K562 (cell line): ENCODE data around the gene BCAR3.

Source experiments
- RB1 ChIP-seq: fragments of 450-650 bp; IDR thresholded peaks from 2 replicates; pipeline ENCODE4 v1.6.1; 2017; ENCODE audit warnings: low read depth, mild to moderate bottlenecking
- TBP ChIP-seq: optimal IDR thresholded peaks from 2 replicates; pipeline ENCODE3; 2011; ENCODE audit warnings: low read depth, low read length, improper control_type of control experiment
- TCF7 ChIP-seq: sonication (generic); IDR thresholded peaks from 2 replicates; pipeline ENCODE4 v1.6.1; 2016; ENCODE audit warnings: antibody characterized with exemption, borderline replicate concordance
- TF ChIP-seq, protein P1 (sequence below), 3 experiments: IDR thresholded peaks in 2 of 3; conservative IDR thresholded peaks in 1 of 3; 2 replicates each; pipeline ENCODE4 v1.5.1; 2011 to 2012; ENCODE audit warnings: low read length in 3 of 3, mild to moderate bottlenecking in 3 of 3, control low read depth in 2 of 3, improper control_type of control experiment in 1 of 3, inconsistent platforms in 1 of 3, low read depth in 1 of 3, mixed read lengths in 1 of 3, moderate library complexity in 1 of 3; ENCODE audit not compliant: insufficient read depth in 2 of 3
- TF ChIP-seq, protein P2 (sequence below): sonication (generic); formaldehyde crosslinking; IDR thresholded peaks from 2 replicates; pipeline ENCODE4 v1.9.0; 2022; ENCODE audit warnings: mild to moderate bottlenecking, missing genetic modification reagents

DNA sequence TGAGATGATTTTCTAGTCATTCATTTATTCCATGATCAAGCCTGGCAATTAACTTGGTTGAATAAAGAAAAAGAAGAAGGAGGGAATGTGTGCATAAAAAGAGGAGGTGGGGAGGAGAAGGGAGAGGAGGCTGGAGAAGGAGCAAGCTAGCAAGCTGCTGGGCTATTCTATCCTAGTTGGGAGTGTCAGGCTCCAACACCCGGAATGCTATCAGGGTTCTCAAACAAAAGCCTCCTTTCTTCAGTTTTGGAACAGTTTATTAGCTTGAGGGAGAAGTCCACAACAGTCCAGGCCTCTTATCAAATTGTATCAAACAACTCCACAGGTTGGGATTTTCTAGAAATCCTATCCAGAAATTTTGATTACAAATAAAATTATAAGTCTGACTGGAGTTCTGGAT, 80.0 kb downstream of the BCAR3 start:
- no peak for TF ChIP-seq TBP
- no peak for TF ChIP-seq RB1
- TF ChIP-seq, protein P1, sequence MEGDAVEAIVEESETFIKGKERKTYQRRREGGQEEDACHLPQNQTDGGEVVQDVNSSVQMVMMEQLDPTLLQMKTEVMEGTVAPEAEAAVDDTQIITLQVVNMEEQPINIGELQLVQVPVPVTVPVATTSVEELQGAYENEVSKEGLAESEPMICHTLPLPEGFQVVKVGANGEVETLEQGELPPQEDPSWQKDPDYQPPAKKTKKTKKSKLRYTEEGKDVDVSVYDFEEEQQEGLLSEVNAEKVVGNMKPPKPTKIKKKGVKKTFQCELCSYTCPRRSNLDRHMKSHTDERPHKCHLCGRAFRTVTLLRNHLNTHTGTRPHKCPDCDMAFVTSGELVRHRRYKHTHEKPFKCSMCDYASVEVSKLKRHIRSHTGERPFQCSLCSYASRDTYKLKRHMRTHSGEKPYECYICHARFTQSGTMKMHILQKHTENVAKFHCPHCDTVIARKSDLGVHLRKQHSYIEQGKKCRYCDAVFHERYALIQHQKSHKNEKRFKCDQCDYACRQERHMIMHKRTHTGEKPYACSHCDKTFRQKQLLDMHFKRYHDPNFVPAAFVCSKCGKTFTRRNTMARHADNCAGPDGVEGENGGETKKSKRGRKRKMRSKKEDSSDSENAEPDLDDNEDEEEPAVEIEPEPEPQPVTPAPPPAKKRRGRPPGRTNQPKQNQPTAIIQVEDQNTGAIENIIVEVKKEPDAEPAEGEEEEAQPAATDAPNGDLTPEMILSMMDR (IDR thresholded peaks at IDR 0.05 in 2 of 3, conservative IDR thresholded peaks at IDR 0.05 in 1 of 3; ENCODE audit: insufficient read depth in 2 of 3, low read depth in 1 of 3, low read length in 3 of 3): no peak
- TF ChIP-seq TCF7: no peak
- TF ChIP-seq, protein P2, sequence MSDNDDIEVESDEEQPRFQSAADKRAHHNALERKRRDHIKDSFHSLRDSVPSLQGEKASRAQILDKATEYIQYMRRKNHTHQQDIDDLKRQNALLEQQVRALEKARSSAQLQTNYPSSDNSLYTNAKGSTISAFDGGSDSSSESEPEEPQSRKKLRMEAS (CRISPR knock-in tag): no peak
